ENCODE results near the gene TP53I11.

Gene TP53I11

DNA sequence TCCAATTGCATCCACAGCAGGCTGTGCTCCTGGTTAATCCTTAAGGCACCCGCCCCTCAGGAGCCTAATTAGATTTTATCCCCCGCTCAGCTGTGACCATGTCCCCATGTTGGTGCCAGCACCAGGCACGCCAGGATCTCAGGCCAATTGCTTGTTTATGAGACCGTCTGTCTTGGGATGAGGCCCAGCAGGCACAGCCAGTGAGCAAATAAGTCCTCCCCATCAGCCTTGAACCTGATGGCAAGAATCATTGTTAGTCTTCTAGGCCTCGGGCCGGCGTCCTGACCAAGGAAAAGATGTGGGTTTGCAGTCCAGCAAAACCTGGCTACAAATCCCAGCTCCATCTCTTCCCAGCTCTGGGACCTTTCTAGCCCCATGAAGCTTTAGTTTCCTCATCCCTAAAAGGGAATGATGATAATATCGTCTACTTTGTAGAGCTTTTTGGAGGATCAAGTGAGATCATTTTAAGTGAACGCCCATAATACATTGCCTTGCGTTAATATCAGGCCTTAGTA, 57.3 kb downstream of the TP53I11 start:
- no peaks in the 10 kb centered on the region for H3K9me3 Mint-ChIP-seq
- no peak overlapping the region for H3K4me3 Mint-ChIP-seq
- TF ChIP-seq, protein P1, sequence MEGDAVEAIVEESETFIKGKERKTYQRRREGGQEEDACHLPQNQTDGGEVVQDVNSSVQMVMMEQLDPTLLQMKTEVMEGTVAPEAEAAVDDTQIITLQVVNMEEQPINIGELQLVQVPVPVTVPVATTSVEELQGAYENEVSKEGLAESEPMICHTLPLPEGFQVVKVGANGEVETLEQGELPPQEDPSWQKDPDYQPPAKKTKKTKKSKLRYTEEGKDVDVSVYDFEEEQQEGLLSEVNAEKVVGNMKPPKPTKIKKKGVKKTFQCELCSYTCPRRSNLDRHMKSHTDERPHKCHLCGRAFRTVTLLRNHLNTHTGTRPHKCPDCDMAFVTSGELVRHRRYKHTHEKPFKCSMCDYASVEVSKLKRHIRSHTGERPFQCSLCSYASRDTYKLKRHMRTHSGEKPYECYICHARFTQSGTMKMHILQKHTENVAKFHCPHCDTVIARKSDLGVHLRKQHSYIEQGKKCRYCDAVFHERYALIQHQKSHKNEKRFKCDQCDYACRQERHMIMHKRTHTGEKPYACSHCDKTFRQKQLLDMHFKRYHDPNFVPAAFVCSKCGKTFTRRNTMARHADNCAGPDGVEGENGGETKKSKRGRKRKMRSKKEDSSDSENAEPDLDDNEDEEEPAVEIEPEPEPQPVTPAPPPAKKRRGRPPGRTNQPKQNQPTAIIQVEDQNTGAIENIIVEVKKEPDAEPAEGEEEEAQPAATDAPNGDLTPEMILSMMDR (IDR thresholded peaks at IDR 0.05; ENCODE audit: unreplicated experiment in 3 of 3) = no peak
- peak overlapping the region; percentile 14 to 85 (median 75) for H3K27ac Mint-ChIP-seq
- H3K36me3 Mint-ChIP-seq (ENCODE audit: low read depth) = peaks cover 1% of the 10 kb centered on the region
- peaks cover 13% of the 10 kb centered on the region for H3K27me3 Mint-ChIP-seq (ENCODE audit: low read depth)
- peaks cover 21% of the 10 kb centered on the region for H3K4me1 Mint-ChIP-seq

DNA sequence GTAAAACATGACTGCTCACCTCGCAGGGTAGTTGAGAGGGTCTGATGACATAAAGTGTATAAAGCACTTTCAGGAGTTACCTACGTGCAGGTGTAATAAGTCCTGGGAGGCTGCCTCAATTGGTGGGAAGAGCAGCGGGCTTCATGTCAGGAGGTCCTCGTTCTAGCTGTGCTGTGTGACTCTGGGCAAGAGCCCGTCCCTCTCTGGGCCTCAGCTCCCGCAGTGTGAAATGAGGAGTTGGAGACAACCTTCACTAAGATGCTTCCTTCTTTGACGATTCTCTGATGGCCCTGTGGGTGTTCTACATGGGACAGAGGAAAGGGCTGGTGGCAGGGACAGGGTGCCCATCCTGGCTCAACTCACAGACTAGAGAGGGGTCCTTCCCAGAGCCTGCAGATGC, 57.8 kb downstream of the TP53I11 start:
- Mint-ChIP-seq H3K27ac (peak overlapping the region in 1 of 3 experiments; percentile 85), H3K36me3 (ENCODE audit: low read depth) (no peaks in the 10 kb centered on the region), H3K9me3 (no peaks in the 10 kb centered on the region), H3K4me3 (no peak overlapping the region), H3K27me3 (ENCODE audit: low read depth) (peaks cover 13% of the 10 kb centered on the region), H3K4me1 (peaks cover 18% of the 10 kb centered on the region)
- TF ChIP-seq, protein P1 (IDR thresholded peaks at IDR 0.05; ENCODE audit: unreplicated experiment in 3 of 3) = no peak

DNA sequence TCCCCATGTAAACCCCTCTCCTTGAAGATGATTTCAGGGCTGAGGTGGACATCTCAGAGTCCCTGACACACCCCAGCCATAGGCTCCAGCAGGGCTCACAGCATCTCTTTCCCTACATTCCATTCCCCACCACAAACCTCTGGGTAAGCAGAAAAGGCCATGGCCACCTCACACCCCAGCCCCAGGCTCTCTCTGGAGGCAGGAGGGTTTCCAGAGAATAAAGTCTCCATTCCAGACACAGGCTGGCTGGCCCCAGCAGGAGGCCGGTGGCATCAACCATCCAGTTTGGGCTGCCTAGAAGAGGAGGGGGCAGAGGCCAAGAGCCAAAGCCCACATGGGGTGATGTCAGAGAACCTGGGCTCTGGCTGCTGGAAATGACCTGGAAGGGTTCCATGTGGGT, 61.4 kb downstream of the TP53I11 start:
- TF ChIP-seq, protein P1 (IDR thresholded peaks at IDR 0.05; ENCODE audit: unreplicated experiment in 3 of 3) = no peak
- Mint-ChIP-seq H3K27ac (no peak overlapping the region), H3K27me3 (ENCODE audit: low read depth) (peaks cover 19% of the 10 kb centered on the region), H3K9me3 (no peaks in the 10 kb centered on the region), H3K4me3 (no peak overlapping the region), H3K4me1 (peaks cover 46% of the 10 kb centered on the region), H3K36me3 (ENCODE audit: low read depth) (no peaks in the 10 kb centered on the region)

DNA sequence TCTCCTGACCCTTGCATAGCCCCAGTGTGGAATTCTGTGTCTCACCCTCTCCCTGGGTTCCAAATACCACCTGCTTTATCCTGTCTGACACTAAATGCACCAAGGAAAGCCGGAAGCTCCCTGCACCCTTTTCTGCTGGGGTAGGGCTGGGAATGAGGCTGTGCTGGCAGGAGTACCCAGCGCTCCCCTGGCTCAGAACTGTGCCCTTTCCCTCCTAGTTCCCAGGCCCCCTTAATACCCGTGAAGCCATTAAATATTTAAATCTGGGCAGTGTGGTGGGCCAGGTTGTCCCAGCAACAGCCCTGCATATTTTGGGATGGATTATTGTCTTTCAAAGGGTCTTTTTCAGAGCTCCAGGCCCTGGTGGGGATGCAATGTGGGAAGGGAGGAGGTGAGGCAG, 63.0 kb downstream of the TP53I11 start:
- TF ChIP-seq, protein P1 (IDR thresholded peaks at IDR 0.05; ENCODE audit: unreplicated experiment in 3 of 3) = no peak
- H3K27ac Mint-ChIP-seq = peak overlapping the region in 2 of 3 experiments; percentile 54 to 94

DNA sequence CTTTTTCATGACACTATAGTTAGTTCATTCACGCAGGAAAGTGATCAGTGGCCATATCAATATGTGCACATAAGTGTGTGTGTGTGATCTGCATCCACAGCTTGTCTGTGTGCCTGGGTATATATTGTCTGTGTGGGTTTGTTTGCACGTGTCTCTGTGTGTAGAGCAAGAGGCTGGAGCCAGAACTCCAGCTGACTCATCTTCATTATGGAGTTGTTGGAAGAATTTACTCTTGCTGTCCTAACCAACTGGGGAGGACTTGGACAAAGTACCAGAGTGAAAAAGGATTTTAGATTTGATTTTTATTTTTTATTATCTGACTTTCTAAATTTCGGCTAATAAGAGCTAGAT, 63.9 kb downstream of the TP53I11 start:
- peaks cover 24% of the 10 kb centered on the region for H3K27me3 Mint-ChIP-seq (ENCODE audit: low read depth)
- TF ChIP-seq, protein P1 (IDR thresholded peaks at IDR 0.05; ENCODE audit: unreplicated experiment in 3 of 3) = no peak
- H3K9me3 Mint-ChIP-seq = no peaks in the 10 kb centered on the region
- H3K4me1 Mint-ChIP-seq = peaks cover 45% of the 10 kb centered on the region
- H3K36me3 Mint-ChIP-seq (ENCODE audit: low read depth) = no peaks in the 10 kb centered on the region
- peak overlapping the region in 2 of 3 experiments; percentile 51 to 55 for H3K4me3 Mint-ChIP-seq
- peak overlapping the region; percentile 84 to 94 (median 93) for H3K27ac Mint-ChIP-seq

More for the DNA sequence above, 63.0 kb downstream of the TP53I11 start:
- peaks cover 40% of the 10 kb centered on the region for H3K4me1 Mint-ChIP-seq
- H3K36me3 Mint-ChIP-seq (ENCODE audit: low read depth) = no peaks in the 10 kb centered on the region
- no peaks in the 10 kb centered on the region for H3K9me3 Mint-ChIP-seq
- H3K27me3 Mint-ChIP-seq (ENCODE audit: low read depth) = peaks cover 21% of the 10 kb centered on the region
- H3K4me3 Mint-ChIP-seq = no peak overlapping the region

Measured in nephron (organoid).